Kidney capillary endothelial cell (primary cell): ENCODE data around the gene NR6A1.
"Not testable (repeated sequence)": the region's sequence is repeated elsewhere in the genome, so short reads cannot be mapped to it uniquely, and the experiment has no call there.

Experiments used
- DNase-seq: peaks from one replicate; pipeline ENCODE4 v3.0.0-alpha.2; 2018; ENCODE audit warnings: low spot score

The NR6A1 gene

DNA sequence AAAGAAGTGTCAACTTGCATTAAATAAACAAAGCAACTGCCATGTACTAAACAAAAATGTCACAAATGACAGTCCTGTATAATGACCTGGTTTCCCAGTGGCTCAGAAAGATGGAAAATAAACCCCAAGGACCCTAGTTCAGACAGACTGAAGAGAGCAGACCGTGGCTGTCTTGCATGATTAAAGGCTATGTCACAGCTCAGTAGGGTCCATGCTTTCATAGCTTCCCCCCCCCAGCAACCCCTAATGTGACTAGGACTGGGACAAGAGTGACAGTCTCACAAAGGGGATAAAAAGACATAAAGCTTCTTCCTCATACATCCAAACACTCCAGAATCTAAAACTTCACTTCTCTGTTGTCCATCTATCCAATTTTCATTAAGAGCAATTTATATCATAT is 113.6 kb downstream of the NR6A1 start:
- DNase-seq: no peak

- no peak for DNase-seq
These were observed 116.7 kb downstream of the NR6A1 start for GRCh38 chr9:124654431-124654830.

GRCh38 chr9:124652615-124653393 is 118.3 kb downstream of the NR6A1 start:
- DNase-seq: no peak

- DNase-seq: no peak
These were observed 118.9 kb downstream of the NR6A1 start for GRCh38 chr9:124652203-124652602.

DNA sequence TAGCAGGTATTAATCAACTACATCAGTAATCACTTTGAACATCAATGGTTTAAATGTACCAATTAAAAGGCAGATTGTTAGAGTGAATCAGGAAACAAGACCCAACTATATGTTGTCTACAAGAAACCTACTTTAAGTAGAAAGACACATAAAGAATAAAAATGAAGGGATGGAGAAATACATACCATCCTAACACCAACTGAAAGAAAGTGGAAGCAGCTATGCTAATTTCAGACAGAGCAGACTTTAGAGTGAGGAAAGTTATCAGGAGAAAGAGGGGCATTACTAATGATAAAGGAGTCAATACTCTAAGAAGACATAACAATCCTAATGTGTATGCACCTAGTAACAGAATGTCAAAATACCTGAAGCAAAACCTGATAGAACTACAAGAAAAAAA is 125.8 kb downstream of the NR6A1 start:
- DNase-seq: no peak

DNA sequence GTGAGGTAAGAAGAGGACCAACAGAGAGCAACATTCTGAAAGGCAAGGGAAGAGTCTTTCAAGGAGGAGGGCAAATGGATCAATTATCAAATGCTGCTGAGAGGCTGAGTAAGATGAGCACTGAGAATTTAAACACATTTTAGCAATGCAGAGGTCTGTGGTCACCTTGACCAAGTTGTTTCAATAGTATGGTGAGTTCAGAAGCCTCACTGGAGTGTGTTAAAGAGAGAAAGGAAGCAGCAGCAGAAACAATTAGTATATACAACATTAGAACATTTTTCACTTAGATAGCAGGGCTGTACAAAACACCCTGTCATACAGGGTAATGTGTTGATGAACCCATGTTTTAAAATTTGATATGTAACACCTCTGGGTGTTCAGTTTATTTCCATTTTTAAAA is 131.5 kb downstream of the NR6A1 start:
- DNase-seq: no peak

- DNase-seq: no peak
These were observed 135.8 kb downstream of the NR6A1 start for GRCh38 chr9:124635285-124635684.

GRCh38 chr9:124632077-124632621 is 139.0 kb downstream of the NR6A1 start:
- no peak for DNase-seq

GRCh38 chr9:124631326-124631725 is 139.8 kb downstream of the NR6A1 start:
- no peak for DNase-seq

DNA sequence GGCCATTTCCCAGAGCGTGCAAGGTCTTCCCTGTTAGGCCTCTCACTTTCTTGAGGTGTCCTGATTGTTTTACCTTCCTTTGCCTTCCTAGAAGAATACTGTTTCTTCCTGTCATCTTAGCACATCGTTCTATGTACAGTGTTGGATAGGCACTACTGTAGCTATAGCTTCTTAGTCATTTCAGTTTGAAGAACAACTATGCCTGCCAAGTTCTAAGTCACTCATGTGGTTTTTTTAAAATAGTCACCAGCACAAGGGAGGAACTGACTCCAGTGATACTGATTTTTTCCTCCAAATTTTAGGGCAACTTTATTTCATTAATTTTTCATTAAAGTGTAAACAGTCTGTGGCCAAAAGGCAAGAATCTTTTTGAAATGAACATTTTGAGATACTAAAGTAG is 141.5 kb downstream of the NR6A1 start:
- no peak for DNase-seq

GRCh38 chr9:124628741-124629140 is 142.4 kb downstream of the NR6A1 start:
- DNase-seq: no peak

DNA sequence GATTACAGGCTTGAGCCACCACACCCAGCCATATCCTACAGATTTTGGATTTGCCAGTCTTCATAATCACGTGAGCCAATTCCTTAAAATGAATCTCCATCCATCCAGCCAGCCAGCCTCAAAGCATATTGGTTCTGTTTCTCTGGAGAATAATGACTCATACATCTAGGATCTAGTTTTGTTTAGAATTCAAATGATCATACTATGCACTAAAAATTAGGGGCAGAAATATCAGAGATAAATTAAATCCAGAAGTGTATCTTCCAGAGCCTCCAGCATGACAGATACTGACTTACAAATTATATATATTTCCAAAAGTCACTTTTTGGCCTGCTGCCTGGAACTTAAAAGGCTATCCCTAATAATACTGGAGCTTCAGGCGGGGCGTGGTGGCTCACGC is 144.8 kb downstream of the NR6A1 start:
- no peak for DNase-seq

GRCh38 chr9:124625087-124625486 is 146.0 kb downstream of the NR6A1 start:
- no peak for DNase-seq

- no peak for DNase-seq
These were observed 146.4 kb downstream of the NR6A1 start for GRCh38 chr9:124624735-124624992.

GRCh38 chr9:124623966-124624734 is 147.0 kb downstream of the NR6A1 start:
- no peak for DNase-seq

GRCh38 chr9:124622882-124623281 is 148.2 kb downstream of the NR6A1 start:
- no peak for DNase-seq

- DNase-seq: no peak
These were observed 149.5 kb downstream of the NR6A1 start for GRCh38 chr9:124621371-124622328.

DNA sequence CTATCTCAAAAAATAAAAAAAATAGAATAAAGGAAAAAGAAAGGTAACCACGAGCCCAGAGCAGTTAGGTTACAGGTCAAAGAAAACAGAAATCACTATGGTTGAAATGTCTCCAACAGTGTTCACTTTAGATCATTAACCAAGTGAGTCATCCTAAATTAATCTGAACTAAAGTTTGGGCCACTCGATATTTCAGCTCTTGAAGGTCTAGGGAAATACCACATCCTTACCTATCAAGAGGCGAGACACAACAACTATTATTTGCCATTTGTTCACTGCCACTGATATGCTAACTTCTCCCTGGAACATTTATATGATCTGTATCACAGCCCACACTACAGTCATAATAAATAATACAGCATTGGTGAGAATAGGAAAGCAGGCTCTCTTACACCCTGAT is 152.6 kb downstream of the NR6A1 start:
- DNase-seq: no peak

GRCh38 chr9:124617477-124618141 is 153.5 kb downstream of the NR6A1 start:
- DNase-seq: peak; percentile 61

DNA sequence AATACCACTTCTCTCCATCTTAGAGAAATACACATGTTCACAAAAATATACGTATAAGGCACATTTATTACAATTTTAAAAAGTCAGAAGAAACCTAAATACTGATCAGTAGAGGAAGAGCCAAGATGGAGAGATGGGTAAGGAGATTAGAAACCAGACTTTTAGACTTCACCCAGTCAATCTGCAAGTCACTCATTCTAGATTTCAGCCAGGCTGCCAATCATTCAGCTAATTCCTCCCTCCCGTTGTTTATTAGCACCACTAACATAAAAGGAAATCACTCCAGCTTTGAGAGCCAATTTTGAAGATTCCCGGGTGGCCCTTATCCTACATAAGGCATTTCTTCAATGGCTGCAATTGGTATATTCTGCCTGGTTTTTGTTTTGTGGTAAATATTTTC is 154.2 kb downstream of the NR6A1 start:
- peak; percentile 3 for DNase-seq

GRCh38 chr9:124615840-124616239 is 155.3 kb downstream of the NR6A1 start:
- DNase-seq: not testable (repeated sequence)
